Measurements from ENCODE around the gene RNASE7.
"Not testable (repeated sequence)": the region's sequence is repeated elsewhere in the genome, so short reads cannot be mapped to it uniquely, and the experiment has no call there.

The RNASE7 gene

DNA sequence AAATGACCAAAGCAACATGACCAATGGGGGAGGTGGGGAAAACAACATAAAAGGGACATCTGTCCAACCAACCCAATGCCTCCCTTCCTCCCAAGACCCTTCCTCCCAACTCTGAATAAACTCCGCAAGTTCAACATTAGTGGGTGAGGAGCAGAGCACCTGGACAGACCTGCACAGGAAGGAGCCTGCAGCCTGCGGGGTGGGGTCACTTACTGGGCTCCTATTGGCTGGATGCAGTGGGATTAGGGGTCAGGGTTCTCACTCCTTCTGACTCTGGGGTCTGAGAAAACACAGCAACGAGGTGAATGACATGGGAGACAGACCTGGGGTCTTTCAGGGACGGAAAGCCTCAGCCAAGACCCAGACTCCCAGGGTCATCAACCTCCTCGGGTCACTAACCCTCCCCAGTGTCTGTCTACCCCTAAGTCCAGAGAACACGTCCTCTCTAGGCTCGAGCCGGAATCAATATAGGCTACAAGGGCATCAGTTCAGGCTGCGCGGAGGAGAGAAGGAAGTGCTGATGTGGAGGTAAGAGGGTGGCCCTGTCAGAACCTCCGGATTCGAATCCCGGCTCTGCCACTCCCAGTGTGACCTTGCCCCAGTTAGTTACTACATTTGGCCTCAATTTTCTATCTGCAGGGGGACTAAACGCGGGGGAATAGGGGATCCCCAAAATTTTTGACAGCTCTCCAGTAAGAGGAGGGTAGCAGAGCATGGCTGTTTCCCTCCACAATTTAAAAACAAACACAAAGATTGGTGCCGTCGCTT, 18.2 kb upstream of the RNASE7 start:
- DNase-seq (ENCODE audit: low read depth in 3 of 3) = no peak

DNA sequence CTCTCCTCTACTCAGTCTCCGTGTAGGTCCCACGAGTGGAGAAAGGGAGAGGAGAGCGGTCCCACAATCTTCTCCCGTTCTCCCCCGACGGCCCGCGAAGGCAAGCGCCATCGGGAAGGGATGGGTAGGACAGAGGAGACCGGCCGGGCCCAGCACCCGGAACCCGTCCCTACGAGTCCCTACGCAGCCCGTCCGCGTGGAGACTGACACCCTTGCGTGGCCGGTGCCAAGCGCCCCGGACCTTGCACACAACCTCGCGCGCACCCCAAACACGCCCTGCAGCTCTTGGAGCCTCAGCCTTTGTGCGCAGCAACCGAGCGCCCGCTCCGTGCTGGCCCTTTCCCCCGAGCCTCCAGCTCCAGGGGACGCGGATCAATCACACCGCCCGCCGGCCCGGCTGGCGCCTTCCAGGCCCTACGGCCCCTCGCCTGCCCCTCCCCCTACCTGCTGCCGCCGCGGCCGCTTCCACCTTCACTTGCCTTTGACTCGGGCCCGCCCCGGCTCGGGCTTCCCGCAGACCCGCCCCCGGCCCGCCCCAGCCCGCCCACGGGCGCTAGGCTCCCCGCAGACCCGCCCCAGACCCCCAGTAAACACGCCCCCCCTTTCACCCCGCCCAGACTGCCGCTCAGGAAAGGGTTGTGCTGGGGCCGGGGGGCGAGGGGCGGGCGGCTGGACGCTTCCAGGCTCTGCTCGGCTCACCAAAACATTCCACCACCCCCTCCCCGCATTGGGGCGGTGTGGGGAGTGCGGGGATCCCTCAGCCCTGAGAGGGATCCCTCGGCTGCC, 17.4 kb upstream of the RNASE7 start, which contains the start of gene NDRG2:
NDRG2 (minus strand) TSS at position 477 of the 786 bp plus-strand sequence. CDS start 1,746 bp downstream, outside the sequence.
- peak; percentile 54 to 61 (median 54) for DNase-seq (ENCODE audit: low read depth in 3 of 3)

DNA sequence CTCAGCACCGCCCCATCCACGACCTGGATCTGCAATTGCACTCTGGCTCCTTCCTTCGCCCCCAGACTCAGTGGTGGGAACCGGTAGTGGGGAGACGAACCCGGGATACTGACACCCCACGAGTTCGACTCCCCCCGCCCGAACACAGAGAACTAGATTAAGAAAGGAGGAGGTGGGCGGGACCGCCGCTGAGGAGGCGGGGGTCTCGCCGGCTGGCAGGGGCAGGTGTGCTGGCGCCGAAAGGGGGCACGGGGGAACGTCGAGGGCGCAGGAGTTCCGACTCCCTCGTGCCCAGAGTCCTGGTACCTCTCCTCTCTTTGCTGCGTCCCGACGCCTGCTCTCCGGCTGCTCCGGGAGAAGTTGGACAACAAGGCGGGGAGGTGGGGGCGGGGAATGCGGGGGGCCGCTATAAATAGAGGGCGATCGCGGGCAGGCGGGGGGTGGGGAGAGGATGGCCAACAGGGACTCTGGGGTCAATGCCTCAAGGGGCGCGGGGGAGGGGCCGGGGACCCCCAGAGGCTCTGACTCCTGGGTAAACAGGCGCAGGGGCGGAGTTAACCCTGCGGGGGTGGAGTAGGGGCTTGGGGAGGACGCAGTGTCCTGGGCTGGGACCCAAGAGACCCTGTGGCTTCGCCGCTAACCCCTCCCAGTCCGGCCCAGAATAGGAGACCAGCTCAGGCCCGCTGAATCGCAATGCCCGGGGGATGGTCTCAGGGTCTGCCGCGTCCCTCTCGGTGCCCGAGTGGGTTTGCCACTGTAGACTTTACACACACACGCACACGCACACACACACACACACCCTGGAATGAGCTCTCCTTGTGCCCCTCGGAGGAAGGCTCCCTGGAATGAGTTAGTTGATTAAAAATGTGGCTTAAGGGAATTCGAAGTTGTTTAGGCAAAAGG, 16.5 kb upstream of the RNASE7 start:
- DNase-seq (ENCODE audit: low read depth in 3 of 3) = no peak

DNA sequence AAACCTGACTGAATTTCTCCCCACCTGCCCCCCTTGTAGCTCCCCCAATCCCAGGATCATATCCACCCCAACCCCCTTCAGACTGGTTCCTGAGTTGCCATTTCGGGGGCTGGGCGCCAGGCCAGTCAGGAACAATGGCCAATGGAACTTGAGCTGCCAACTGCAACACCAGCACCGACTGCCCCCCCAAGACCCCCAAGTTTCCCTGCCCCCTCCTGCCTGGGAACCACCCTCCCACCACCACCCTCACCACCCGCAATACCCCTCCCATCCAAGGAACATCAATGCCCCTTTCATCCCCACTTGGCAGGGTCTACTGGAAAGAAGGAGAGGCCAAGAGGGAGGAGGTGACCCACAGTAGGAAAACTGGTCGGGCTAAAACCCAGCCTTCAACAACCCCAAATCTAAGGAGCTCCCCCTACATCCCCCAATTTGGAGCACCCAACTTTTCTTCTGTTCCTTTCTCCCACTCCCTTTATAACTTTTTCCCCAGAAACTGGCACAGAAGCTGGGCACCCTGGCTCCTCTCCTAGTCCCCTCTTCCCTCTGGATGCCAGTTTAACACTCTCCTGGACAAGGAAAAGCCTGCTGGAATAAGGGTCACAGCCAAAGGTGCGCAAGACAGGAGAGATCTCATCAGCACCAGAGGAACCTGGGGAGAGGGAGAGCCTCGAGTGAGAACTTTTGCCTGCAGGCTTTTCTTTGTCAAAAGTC, 15.7 kb upstream of the RNASE7 start:
- no peak for DNase-seq (ENCODE audit: low read depth in 3 of 3)

DNA sequence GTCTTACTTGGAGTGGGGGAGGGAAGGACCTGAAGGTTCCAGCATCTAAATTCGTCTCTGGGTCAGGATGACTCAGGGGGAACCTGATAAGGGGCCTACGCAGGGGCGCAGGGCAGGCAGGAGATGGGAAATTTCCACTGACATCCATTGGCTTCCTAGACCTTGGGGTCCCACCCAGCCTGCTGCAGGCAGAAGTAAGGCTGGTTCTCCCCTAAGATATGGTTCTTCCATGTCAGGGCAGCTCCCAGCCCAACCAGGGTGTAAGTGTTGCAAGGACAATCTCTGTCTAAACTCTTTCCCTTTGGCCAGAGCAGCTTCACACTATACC, 15.2 kb upstream of the RNASE7 start:
- no peak for DNase-seq (ENCODE audit: low read depth in 3 of 3)

DNA sequence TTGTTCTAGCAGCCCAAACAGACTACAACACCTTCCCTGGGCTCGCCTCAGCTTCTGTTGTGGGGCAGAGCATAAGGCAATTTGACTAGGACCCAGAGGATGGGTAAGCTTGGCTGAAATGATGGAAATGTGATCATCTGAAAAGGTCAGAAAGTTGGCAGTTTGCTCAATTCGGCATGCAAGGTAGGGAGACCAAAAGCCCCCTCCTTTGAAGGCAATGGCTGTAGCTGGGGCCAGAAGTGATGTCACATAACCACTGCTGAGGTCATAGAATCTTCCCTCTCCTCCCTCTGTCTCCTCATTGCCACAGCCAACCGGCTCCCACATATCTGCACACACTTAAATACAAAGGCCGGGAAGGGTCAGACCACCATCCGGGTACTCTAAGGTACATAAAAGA, 12.2 kb upstream of the RNASE7 start, which contains the start of gene TPPP2:
TPPP2 (plus strand) TSS at position 301 of the 400 bp plus-strand sequence. CDS start 365 bp downstream, outside the sequence.
- DNase-seq (ENCODE audit: low read depth in 3 of 3) = no peak

DNA sequence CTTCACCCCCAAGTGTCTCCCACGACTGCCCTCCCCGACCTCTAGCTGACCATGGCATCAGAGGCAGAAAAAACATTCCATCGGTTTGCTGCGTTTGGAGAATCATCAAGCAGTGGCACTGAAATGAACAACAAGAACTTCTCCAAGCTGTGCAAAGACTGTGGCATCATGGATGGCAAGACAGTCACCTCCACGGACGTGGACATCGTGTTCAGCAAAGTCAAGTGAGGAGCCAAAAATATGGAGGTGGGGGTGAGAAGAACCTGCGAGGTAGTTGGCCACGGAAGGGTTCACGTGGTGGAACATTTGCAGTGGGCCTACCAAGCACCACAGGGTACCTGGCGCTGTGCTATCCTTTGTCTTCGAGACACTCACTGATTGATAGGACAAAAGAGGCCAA, 11.6 kb upstream of the RNASE7 start:
- no peak for DNase-seq (ENCODE audit: low read depth in 3 of 3)

DNA sequence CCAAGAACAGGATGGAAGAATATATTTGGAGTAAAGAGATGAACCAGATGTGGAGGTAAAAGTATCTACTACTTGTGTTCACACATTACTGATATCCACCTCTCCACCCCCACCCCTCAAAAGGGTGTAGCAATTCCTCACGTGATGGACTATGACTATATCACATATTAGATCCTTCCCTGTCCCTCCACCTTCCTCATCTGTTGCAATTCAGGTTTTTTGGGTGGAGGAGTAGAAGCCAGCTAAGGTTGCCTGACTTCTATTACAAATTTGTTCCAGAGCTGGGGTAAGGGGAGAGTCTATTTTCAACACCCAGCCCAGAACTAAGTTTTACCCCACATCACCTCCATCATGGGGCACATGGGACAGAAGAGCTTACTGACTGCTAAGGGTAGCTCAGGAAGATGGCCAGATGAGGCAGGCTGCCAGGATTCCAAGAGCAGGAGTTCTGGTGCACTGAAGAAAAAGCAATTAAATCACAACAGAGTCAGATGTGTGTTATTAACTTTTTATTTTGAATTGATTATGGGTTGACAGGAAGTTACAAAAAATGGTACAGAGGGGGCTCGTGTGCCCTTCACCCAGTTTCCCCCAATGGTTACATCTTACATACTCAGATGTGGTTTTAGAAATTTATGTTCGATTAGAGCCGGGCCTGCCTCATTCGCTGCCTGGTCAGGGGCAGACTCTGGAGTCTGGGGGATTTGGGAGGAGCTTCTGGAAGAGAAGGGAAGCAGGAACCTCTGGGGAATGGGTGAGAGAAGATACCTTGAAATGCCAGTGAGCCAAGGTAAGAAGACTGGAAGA, 9.6 kb upstream of the RNASE7 start:
- no peak for DNase-seq (ENCODE audit: low read depth in 3 of 3)

DNA sequence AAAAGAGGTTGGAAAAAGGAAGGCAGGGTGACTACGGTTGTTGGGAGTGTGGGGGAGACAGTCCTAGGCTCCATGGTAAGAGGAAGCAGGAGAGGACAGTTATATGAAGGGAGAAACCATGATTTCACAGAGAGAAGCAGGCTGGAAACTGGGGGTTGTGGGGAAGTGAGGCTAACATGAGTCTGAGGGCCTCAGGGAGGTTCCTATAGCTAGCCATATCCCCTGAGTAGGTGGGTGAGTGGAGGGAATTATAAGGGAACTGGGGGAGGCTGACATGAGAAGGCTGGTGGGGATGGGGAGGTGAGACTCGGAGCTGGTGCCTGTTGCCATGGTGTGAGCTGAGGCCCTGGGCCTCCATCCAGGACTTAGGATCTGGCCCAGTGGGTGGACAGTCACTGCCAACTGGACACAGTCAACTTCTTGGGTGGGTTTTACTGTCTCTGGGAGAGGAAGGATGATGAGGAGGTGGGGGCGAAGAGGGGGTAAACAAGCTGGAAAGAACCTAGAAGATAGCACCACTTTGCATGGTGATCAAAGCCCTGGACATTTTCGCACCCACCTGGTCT, 8.9 kb upstream of the RNASE7 start:
- no peak for DNase-seq (ENCODE audit: low read depth in 3 of 3)

DNA sequence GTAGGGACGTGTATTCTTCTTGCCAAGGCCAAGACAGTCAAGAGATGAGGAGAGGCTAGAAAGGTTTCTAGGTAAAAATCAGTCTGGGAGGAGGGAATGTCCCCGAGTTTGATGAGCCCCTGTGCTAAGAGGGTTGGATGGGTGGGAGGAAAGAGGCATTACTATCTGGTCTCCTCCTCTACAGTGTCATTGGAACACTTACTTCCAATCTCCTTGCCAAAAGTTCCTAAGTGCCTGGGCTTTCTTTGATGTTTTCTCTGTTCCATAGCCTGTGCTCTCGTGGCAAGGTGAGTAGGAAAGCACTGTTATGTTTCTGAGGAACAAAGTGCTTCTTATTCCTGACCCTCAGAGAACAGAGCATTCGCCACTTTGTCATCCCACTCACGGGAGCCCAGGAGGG, 7.5 kb upstream of the RNASE7 start, which contains the start of gene RNASE13:
RNASE13 (minus strand) TSS at position 101 of the 400 bp plus-strand sequence. CDS start 519 bp downstream, outside the sequence.
- no peak for DNase-seq (ENCODE audit: low read depth in 3 of 3)

DNA sequence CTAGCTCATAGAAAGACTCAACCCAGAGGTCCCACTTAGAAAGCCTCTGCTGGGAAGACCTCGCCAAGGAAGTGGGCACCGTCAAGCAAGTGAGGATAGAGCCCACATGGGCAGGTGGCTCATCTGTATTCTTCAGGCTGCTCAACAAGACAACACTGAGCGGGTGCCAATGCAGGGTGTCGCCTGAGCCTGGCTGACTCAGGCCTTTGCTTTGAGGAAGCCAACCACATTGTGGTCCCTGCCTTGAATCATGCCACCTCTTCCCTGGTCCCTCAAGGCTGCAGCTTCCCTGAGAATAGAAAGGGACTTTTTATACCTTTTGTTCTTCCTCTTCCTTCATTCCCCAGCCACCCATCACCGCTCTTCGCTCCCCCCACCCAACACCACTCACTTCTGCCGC, 5.4 kb upstream of the RNASE7 start:
- no peak for DNase-seq (ENCODE audit: low read depth in 3 of 3)

DNA sequence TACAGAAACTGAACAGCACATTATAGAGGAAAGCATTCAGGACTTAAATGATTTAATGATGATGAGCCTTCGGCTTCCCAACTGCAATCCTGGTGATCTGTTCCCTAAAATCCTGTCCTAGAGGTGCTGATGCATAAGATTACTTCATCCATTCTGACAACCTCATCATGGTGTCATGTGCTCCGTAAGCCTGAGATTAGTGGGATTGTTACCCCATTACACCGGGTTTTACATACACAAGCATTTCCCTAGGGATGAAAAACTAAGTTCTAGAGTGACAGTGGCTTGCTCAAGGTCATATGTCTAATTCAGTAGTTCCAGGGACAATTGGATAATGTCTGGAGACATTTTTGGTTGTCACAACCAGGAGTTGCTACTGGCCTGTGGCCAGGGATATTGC, 5.0 kb upstream of the RNASE7 start:
- no peak for DNase-seq (ENCODE audit: low read depth in 3 of 3)

DNA sequence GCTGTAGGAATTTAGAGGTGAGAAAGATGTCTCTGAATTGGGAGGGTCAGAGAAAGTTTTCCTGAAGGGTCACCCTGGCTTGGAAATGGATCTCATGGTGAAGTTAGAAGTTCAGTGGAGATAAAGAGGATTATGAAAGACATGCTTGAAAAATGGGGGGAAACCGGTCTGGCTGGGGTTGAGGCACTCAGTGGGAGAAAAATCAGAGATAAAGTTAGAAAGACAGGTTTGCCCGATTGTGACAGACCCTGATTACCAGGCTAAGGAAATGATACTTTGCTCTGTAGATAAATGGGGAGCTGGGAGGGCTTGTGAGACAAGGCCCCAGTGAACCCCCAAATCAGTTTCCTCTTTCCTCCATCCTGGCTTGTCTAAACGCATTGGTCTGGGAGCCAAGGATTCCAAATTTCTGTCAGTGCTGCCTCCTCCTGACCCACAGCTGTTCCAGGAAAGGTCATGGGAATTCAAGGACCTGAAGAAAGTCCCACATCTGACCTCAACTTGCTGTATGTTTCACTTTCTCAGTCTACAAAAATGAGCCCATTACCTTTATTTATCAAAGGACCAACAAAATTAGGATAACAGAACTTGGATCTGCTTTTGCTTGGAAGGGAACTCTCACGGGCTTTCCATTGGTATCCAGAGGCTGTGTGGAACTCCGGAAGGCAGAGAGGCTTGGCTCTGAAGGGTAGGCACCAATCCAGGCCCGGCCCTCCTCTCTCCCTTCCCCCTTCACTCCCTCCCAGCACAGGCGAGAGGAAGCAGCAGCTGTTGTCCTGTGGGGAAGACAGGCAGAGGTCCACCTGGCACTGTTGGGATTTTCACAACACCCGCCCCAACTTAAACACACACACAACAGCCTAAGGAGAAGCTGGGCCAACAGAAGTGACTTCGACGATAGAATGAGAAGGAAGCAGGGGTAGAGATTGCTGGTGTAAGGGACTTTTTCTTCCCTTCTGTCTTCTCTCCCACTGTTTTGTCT, 3.4 kb upstream of the RNASE7 start:
- no peak for DNase-seq (ENCODE audit: low read depth in 3 of 3)

DNA sequence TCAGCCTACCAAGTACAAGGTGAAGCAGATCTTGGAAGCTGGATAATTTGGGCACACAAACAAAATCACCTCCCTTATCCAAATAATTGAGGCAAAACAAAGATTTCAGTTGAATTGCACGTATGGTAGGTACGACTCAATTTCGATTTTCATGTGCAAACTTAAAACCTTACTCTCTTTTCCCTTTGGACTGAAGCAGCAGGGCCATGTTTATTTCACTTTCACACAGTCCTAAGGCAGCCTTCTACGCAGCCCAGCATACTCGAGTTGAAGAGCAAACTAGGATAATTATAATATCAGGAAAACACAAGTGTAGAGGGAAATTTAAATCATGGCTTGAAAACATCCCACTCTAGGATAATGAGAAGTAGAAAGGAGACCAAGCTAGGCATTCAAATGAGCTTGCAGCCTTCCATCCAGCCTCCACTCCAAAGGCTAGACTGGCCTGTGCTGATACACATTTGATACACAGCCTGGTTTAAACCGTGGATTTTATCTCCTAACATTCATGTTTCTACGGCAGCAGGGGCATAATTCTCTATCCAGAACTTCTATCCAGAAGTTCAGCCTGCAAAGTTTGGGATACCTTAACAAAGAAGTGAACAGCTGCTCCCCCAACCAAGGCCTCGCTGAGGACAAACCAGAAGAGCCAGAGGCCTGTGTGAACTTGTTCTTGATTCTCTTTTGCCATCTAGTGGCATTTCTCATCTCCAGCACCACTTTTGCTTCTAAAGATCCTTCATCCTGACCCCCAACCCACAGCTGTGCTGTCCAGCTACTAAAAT, 2.4 kb upstream of the RNASE7 start:
- no peak for DNase-seq (ENCODE audit: low read depth in 3 of 3)

DNA sequence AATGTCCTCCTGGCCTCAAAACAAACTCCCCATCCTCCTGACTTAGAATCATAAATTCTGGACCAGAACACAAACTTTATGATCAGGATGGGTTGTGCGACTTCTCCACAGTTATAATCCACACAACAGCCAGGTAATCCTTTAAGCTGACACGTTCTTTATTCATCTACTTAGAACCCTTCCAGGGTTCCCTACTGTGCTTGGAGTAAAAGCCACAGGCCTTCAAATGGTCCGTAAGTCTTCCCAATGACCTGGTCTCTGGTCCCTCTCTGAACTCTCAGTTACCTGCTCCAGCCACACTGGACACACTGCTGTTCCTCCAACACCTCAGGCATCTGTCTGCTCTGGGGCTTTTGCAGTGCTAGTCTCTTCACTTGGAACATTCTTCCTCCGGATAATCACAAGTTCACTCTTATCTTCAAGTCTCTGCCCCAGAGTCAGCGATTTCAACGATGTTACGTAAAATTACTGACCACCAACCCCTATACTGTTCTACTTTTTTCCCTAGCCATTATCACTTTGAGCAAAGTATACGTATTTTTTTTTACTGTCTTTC, 1.7 kb upstream of the RNASE7 start:
- no peak for DNase-seq (ENCODE audit: low read depth in 3 of 3)

DNA sequence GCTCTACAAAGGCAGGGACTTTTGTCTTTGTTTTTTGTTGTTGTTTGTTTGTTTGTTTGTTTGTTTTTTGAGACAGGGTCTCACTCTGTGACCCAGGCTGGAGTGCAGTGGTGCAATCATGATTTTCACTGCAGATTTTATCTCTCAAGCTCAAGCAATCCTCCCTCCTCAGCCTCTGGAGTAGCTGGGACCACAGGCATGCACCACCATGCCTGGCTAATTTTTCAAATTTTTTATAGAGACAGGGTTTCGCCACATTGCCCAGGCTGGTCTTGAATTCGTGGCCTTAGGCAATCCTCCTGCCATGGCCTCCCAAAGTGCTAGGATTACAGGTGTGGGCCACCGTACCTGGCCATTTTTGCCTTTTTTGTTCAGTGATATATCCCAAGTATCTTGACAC, 1.2 kb upstream of the RNASE7 start:
- not testable (repeated sequence) for DNase-seq (ENCODE audit: low read depth in 3 of 3)

DNA sequence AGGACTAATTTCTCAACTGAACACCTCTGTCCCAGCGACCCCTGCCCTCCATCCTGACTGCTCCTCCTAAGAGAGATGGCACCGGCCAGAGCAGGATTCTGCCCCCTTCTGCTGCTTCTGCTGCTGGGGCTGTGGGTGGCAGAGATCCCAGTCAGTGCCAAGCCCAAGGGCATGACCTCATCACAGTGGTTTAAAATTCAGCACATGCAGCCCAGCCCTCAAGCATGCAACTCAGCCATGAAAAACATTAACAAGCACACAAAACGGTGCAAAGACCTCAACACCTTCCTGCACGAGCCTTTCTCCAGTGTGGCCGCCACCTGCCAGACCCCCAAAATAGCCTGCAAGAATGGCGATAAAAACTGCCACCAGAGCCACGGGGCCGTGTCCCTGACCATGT, 756 bp downstream of the RNASE7 start:
- no peak for DNase-seq (ENCODE audit: low read depth in 3 of 3)
